HepG2 (cell line): ENCODE data around the gene LYPLA2. TPM values are rescaled to one million over a fixed set of nuclear protein-coding genes. Genes with fewer than 3 reads are reported as not detected.

Experiments used
- ATF1 ChIP-seq: IDR thresholded peaks from 2 replicates; pipeline ENCODE4 v1.6.1; 2016; ENCODE audit warnings: mild to moderate bottlenecking, control low read depth
- GATAD2A ChIP-seq: IDR thresholded peaks from 2 replicates; pipeline ENCODE4 v1.6.1; 2016
- GZF1 ChIP-seq: sonication (generic); formaldehyde crosslinking; IDR thresholded peaks from 2 replicates; pipeline ENCODE4 v1.5.1; 2020; ENCODE audit warnings: mild to moderate bottlenecking, missing genetic modification reagents
- JDP2 ChIP-seq: sonication (generic); formaldehyde crosslinking; IDR thresholded peaks from 2 replicates; pipeline ENCODE4 v1.8.1; 2022; ENCODE audit warnings: missing genetic modification reagents, borderline replicate concordance
- MTERF4 ChIP-seq: sonication (generic); formaldehyde crosslinking; IDR thresholded peaks from 2 replicates; pipeline ENCODE4 v1.8.0; 2023; ENCODE audit warnings: mild to moderate bottlenecking, missing genetic modification reagents
- NFKBIZ ChIP-seq: IDR thresholded peaks from 2 replicates; pipeline ENCODE4 v1.6.1; 2018; ENCODE audit warnings: missing genetic modification reagents, missing compliant biosample characterization
- SNAPC2 ChIP-seq: sonication (generic); formaldehyde crosslinking; IDR thresholded peaks from 2 replicates; pipeline ENCODE4 v1.8.1; 2022; ENCODE audit warnings: mild to moderate bottlenecking, missing genetic modification reagents
- SNAPC5 ChIP-seq: sonication (generic); formaldehyde crosslinking; IDR thresholded peaks from 2 replicates; pipeline ENCODE4 v1.8.1; 2023; ENCODE audit warnings: mild to moderate bottlenecking, missing genetic modification reagents, borderline replicate concordance
- ZBTB25 ChIP-seq: IDR thresholded peaks from 2 replicates; pipeline ENCODE4 v1.6.1; 2018; ENCODE audit warnings: missing genetic modification reagents
- ZFYVE20 ChIP-seq: sonication (generic); formaldehyde crosslinking; IDR thresholded peaks from 2 replicates; pipeline ENCODE4 v1.8.0; 2023; ENCODE audit warnings: low read depth, mild to moderate bottlenecking, moderate library complexity, missing genetic modification reagents, borderline replicate concordance
- ZNF30 ChIP-seq: sonication (generic); formaldehyde crosslinking; IDR thresholded peaks from 2 replicates; pipeline ENCODE4 v1.5.0; 2020; ENCODE audit warnings: mild to moderate bottlenecking, missing genetic modification reagents
- ZNF326 ChIP-seq: sonication (generic); formaldehyde crosslinking; IDR thresholded peaks from 2 replicates; pipeline ENCODE4 v1.4.0; 2020; ENCODE audit warnings: missing genetic modification reagents, borderline replicate concordance
- ZNF704 ChIP-seq: sonication (generic); formaldehyde crosslinking; IDR thresholded peaks from 2 replicates; pipeline ENCODE4 v1.8.1; 2023; ENCODE audit warnings: mild to moderate bottlenecking, inconsistent platforms, moderate library complexity, missing genetic modification reagents, borderline replicate concordance
- ZNF781 ChIP-seq: sonication (generic); formaldehyde crosslinking; IDR thresholded peaks from 2 replicates; pipeline ENCODE4 v1.5.1; 2020; ENCODE audit warnings: borderline replicate concordance, mild to moderate bottlenecking, missing genetic modification reagents; ENCODE audit errors: not compliant biosample characterization
- ZNF883 ChIP-seq: sonication (generic); formaldehyde crosslinking; IDR thresholded peaks from 2 replicates; pipeline ENCODE4 v1.5.1; 2020; ENCODE audit warnings: mild to moderate bottlenecking, missing genetic modification reagents; ENCODE audit errors: not compliant biosample characterization
- ZNF891 ChIP-seq: sonication (generic); formaldehyde crosslinking; IDR thresholded peaks from 2 replicates; pipeline ENCODE4 v1.5.0; 2020; ENCODE audit warnings: mild to moderate bottlenecking, missing genetic modification reagents
- polyA plus RNA-seq, 8 experiments: library from polyadenylated mRNA; depleted of rRNA in 3 of 8; stranded (reverse) in 7 of 8; unstranded in 1 of 8; fragments of >200 nt; fragmentation: Illumina TruSeq in 4 of 8; extraction: Trizol in 4 of 8; gene quantifications; 2 replicates each; pipeline versions ENCODE4 v1.2.1 to v1.2.3, GENCODE V29; 2011 to 2016; ENCODE audit warnings: low read depth in 4 of 8, missing spikeins in 1 of 8, mixed read lengths in 1 of 8; ENCODE audit not compliant: insufficient read depth in 1 of 8
- total RNA-seq, 5 experiments: library from RNA; depleted of rRNA; stranded (reverse); fragments of >200 nt; fragmentation: Illumina TruSeq; extraction: Trizol; gene quantifications; 2 replicates each; pipeline ENCODE4 v1.2.3, GENCODE V29; 2016; ENCODE audit warnings: low read depth in 1 of 5
- TF ChIP-seq, protein P1 (sequence below): IDR thresholded peaks from 2 replicates; pipeline ENCODE4 v1.6.1; 2016; ENCODE audit warnings: missing compliant biosample characterization, missing genetic modification reagents, borderline replicate concordance
- TF ChIP-seq, protein P2 (sequence below): sonication (generic); formaldehyde crosslinking; IDR thresholded peaks from 2 replicates; pipeline ENCODE4 v1.8.1; 2022; ENCODE audit warnings: mild to moderate bottlenecking, missing genetic modification reagents
- TF ChIP-seq, protein P3 (sequence below): sonication (generic); formaldehyde crosslinking; IDR thresholded peaks from 2 replicates; pipeline ENCODE4 v1.8.0; 2022; ENCODE audit warnings: mild to moderate bottlenecking, missing genetic modification reagents
- TF ChIP-seq, protein P4 (sequence below): sonication (generic); formaldehyde crosslinking; IDR thresholded peaks from 2 replicates; pipeline ENCODE4 v1.4.0; 2020; ENCODE audit warnings: mild to moderate bottlenecking, missing genetic modification reagents

Gene LYPLA2
- total and polyA plus RNA-seq, 2 of the 13 experiments (the other 11 are each of a cell fraction or from before 2014, with no cell fraction given) = 72.1 to 73.2 TPM

- TF ChIP-seq, protein P1, sequence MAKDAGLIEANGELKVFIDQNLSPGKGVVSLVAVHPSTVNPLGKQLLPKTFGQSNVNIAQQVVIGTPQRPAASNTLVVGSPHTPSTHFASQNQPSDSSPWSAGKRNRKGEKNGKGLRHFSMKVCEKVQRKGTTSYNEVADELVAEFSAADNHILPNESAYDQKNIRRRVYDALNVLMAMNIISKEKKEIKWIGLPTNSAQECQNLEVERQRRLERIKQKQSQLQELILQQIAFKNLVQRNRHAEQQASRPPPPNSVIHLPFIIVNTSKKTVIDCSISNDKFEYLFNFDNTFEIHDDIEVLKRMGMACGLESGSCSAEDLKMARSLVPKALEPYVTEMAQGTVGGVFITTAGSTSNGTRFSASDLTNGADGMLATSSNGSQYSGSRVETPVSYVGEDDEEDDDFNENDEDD = peak; percentile 84
- TF ChIP-seq ZFYVE20 (CRISPR knock-in tag) = no peak
- TF ChIP-seq SNAPC2 (CRISPR knock-in tag) = 0 out of 2 replicates have a peak, but pooled peaks have one; percentile 3
- peak; percentile 36; the same call in 1 of the 2 replicates for TF ChIP-seq ZNF891 (CRISPR knock-in tag)
- TF ChIP-seq, protein P2, sequence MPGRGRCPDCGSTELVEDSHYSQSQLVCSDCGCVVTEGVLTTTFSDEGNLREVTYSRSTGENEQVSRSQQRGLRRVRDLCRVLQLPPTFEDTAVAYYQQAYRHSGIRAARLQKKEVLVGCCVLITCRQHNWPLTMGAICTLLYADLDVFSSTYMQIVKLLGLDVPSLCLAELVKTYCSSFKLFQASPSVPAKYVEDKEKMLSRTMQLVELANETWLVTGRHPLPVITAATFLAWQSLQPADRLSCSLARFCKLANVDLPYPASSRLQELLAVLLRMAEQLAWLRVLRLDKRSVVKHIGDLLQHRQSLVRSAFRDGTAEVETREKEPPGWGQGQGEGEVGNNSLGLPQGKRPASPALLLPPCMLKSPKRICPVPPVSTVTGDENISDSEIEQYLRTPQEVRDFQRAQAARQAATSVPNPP (CRISPR knock-in tag) = peak; percentile 7; the same call in 1 of the 2 replicates
- peak; percentile 76 for TF ChIP-seq ATF1 (CRISPR knock-in tag)
- no peak for TF ChIP-seq SNAPC5 (CRISPR knock-in tag)
- TF ChIP-seq, protein P3, sequence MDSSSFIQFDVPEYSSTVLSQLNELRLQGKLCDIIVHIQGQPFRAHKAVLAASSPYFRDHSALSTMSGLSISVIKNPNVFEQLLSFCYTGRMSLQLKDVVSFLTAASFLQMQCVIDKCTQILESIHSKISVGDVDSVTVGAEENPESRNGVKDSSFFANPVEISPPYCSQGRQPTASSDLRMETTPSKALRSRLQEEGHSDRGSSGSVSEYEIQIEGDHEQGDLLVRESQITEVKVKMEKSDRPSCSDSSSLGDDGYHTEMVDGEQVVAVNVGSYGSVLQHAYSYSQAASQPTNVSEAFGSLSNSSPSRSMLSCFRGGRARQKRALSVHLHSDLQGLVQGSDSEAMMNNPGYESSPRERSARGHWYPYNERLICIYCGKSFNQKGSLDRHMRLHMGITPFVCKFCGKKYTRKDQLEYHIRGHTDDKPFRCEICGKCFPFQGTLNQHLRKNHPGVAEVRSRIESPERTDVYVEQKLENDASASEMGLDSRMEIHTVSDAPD = no peak
- TF ChIP-seq MTERF4 (CRISPR knock-in tag) = no peak
- TF ChIP-seq GATAD2A = 0 out of 2 replicates have a peak, but pooled peaks have one; percentile 26
- TF ChIP-seq ZNF883 (CRISPR knock-in tag) = peak; percentile 40
- no peak for TF ChIP-seq ZNF30 (CRISPR knock-in tag)
- no peak for TF ChIP-seq ZNF326 (CRISPR knock-in tag)
- TF ChIP-seq ZNF781 (CRISPR knock-in tag) = peak; percentile 57
- TF ChIP-seq ZBTB25 = peak; percentile 73
- TF ChIP-seq JDP2 (CRISPR knock-in tag) = no peak
- TF ChIP-seq, protein P4, sequence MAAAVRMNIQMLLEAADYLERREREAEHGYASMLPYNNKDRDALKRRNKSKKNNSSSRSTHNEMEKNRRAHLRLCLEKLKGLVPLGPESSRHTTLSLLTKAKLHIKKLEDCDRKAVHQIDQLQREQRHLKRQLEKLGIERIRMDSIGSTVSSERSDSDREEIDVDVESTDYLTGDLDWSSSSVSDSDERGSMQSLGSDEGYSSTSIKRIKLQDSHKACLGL (CRISPR knock-in tag) = peak; percentile 22; the same call in 1 of the 2 replicates
- TF ChIP-seq NFKBIZ (CRISPR knock-in tag) = no peak
- peak; percentile 15; the same call in 1 of the 2 replicates for TF ChIP-seq ZNF704 (CRISPR knock-in tag)
- peak; percentile 66; the same call in 1 of the 2 replicates for TF ChIP-seq GZF1
Measured at GRCh38 chr1:23800400-23801337, 9.7 kb downstream of the LYPLA2 start, which contains the start of gene GALE (continued).
